Epithelial cell of prostate (primary cell): ENCODE measurements around the gene SNRNP200.

Experiments used
- DNase-seq: peaks from one replicate; pipeline ENCODE4 v3.0.0-alpha.2; 2011; ENCODE audit warnings: low read depth, low spot score
- H3K27ac ChIP-seq: fragments of 450-650 bp; 2 replicates; pipeline ENCODE4 v1.5.1; 2017; ENCODE audit warnings: mild to moderate bottlenecking

SNRNP200 gene

DNA sequence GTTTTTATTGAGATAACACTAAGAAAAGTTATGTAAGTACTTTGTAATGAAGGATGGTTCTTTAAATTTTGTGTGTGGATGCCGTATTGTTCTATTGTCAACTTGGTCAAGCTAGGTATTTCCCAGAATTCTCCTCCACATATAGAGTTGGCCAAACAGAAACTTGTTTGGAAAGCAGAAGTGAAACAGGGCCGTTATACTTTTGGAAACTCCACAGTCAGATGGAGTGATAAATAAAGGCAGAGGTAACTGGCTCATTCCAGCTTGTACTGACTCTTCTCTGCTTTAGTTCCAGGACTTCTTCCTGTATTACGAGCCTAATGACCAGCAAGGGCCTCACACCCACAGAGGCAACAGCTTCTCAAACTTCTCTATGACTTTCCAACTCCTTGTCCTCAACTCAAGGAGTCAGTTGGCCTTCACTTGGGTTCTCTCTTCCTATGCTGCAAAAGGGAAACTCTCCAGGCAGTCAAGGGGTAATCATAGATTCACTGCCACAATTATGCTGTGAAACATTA is 80.3 kb downstream of the SNRNP200 start:
- H3K27ac ChIP-seq, result no peak overlapping the region
- DNase-seq, result no peak
